SK-N-SH (cell line): ENCODE data around the gene BCL7B. TPM values are rescaled to one million over a fixed set of nuclear protein-coding genes. Genes with fewer than 3 reads are reported as not detected.

ENCODE experiments used
- CTCF ChIA-PET: fragments of 300-600, 350-600 bp; formaldehyde crosslinking; extraction: SDS; loops from one replicate; lab custom pipeline; 2021; lab: Yijun Ruan, JAX
- POLR2A ChIA-PET: fragments of 350-600 bp; sonication (Branson Sonifier 250); formaldehyde crosslinking; extraction: SDS; loops from one replicate; lab custom pipeline; 2020; ENCODE audit warnings: antibody characterized with exemption, inconsistent platforms; lab: Yijun Ruan, JAX
- DNase-seq: peaks from one replicate; pipeline ENCODE4 v3.0.0; 2012
- H2AFZ ChIP-seq: fragments of 200-600 bp; sonication (generic); 2 replicates; pipeline ENCODE4 v1.8.1; 2016; ENCODE audit warnings: antibody characterized with exemption, mild to moderate bottlenecking, low read depth
- H3F3A ChIP-seq: fragments of 200-600 bp; sonication (generic); replicated peaks from 2 replicates; pipeline ENCODE3; 2016; ENCODE audit warnings: antibody characterized with exemption, mild to moderate bottlenecking; ENCODE audit not compliant: insufficient read depth
- H3K27ac ChIP-seq, 2 experiments: fragments of 200-500 bp in 1 of 2; fragments of 200-600 bp in 1 of 2; sonication (Bioruptor generic) in 1 of 2; sonication (generic), shearing (Covaris generic) in 1 of 2; 2 replicates each; pipeline versions ENCODE4 v1.5.1 to v1.6.1; 2014 to 2016; ENCODE audit warnings: low read depth in 2 of 2, inconsistent platforms in 1 of 2, low read length in 1 of 2, mild to moderate bottlenecking in 1 of 2, mixed read lengths in 1 of 2
- H3K27me3 ChIP-seq: fragments of 200-600 bp; sonication (generic), shearing (Covaris generic); 2 replicates; pipeline ENCODE4 v1.6.1; 2016; ENCODE audit warnings: mixed run types; ENCODE audit not compliant: insufficient read depth
- H3K36me3 ChIP-seq, 2 experiments: fragments of 200-500 bp in 1 of 2; fragments of 200-600 bp in 1 of 2; sonication (Bioruptor generic) in 1 of 2; sonication (generic) in 1 of 2; replicated peaks in 1 of 2; 2 replicates each; pipeline versions ENCODE3 to v1.5.1; 2014 to 2016; ENCODE audit warnings: low read length in 1 of 2, mild to moderate bottlenecking in 1 of 2; ENCODE audit not compliant: insufficient read depth in 2 of 2, control insufficient read depth in 1 of 2
- H3K4me1 ChIP-seq, 2 experiments: fragments of 200-500 bp in 1 of 2; fragments of 200-600 bp in 1 of 2; sonication (Bioruptor generic) in 1 of 2; sonication (generic), shearing (Covaris generic) in 1 of 2; 2 replicates each; pipeline versions ENCODE4 v1.5.1 to v1.6.1; 2014 to 2016; ENCODE audit warnings: low read depth in 1 of 2, low read length in 1 of 2, mixed run types in 1 of 2; ENCODE audit not compliant: insufficient read depth in 2 of 2, control insufficient read depth in 1 of 2
- H3K4me2 ChIP-seq: fragments of 200-600 bp; sonication (generic), shearing (Covaris generic); 2 replicates; pipeline ENCODE4 v1.6.1; 2017; ENCODE audit warnings: mixed run types
- H3K4me3 ChIP-seq, 2 experiments: fragments of 200-500 bp in 1 of 2; fragments of 200-600 bp in 1 of 2; sonication (Bioruptor generic) in 1 of 2; sonication (generic), shearing (Covaris generic) in 1 of 2; 2 replicates each; pipeline versions ENCODE4 v1.5.1 to v1.8.1; 2014 to 2016; ENCODE audit warnings: low read depth in 2 of 2, inconsistent platforms in 1 of 2, low read length in 1 of 2, mild to moderate bottlenecking in 1 of 2, mixed read lengths in 1 of 2, moderate library complexity in 1 of 2
- H3K79me2 ChIP-seq: fragments of 200-600 bp; sonication (generic); 2 replicates; pipeline ENCODE4 v1.8.1; 2017; ENCODE audit warnings: mild to moderate bottlenecking; ENCODE audit not compliant: insufficient read depth
- H3K9ac ChIP-seq: fragments of 200-600 bp; sonication (generic); 2 replicates; pipeline ENCODE4 v1.6.1; 2017; ENCODE audit warnings: mixed run types
- H3K9me2 ChIP-seq: fragments of 200-600 bp; sonication (generic); 2 replicates; pipeline ENCODE4 v1.6.1; 2017; ENCODE audit warnings: mixed run types
- H3K9me3 ChIP-seq: fragments of 200-600 bp; sonication (generic); 2 replicates; pipeline ENCODE4 v1.6.1; 2017; ENCODE audit warnings: mixed run types, mild to moderate bottlenecking, moderate library complexity
- H4K20me1 ChIP-seq: fragments of 200-600 bp; sonication (generic); 2 replicates; pipeline ENCODE4 v1.6.1; 2017; ENCODE audit warnings: mild to moderate bottlenecking, mixed run types; ENCODE audit not compliant: insufficient read depth
- CHD2 ChIP-seq: fragments of 150-350 bp; IDR thresholded peaks from 2 replicates; pipeline ENCODE4 v1.6.1; 2018; ENCODE audit warnings: low read length; ENCODE audit not compliant: partially characterized antibody
- EP300 ChIP-seq, 2 experiments: IDR thresholded peaks; 2 replicates each; pipeline versions ENCODE4 v1.4.0 to v1.6.1; 2012; ENCODE audit warnings: borderline replicate concordance in 1 of 2, low read depth in 1 of 2, low read length in 1 of 2
- EZH2phosphoT487 ChIP-seq: fragments of 200-600 bp; sonication (generic); IDR thresholded peaks from 2 replicates; pipeline ENCODE4 v1.6.1; 2017; ENCODE audit warnings: low read depth, mixed run types, mild to moderate bottlenecking, antibody characterized with exemption, moderate library complexity, borderline replicate concordance
- FOXJ3 ChIP-seq: sonication (generic); formaldehyde crosslinking; IDR thresholded peaks from 2 replicates; pipeline ENCODE4 v1.5.1; 2020; ENCODE audit warnings: mild to moderate bottlenecking, missing genetic modification reagents
- GABPA ChIP-seq: IDR thresholded peaks from 2 replicates; pipeline ENCODE4 v1.4.0; 2012; ENCODE audit warnings: low read depth, mild to moderate bottlenecking
- IRF3 ChIP-seq: fragments of 150-350 bp; IDR thresholded peaks from 2 replicates; pipeline ENCODE4 v1.6.1; 2016; ENCODE audit warnings: mild to moderate bottlenecking, low read depth, low read length
- JUND ChIP-seq: IDR thresholded peaks from 2 replicates; pipeline ENCODE4 v1.4.0; 2012
- PBX3 ChIP-seq: IDR thresholded peaks from 2 replicates; pipeline ENCODE4; 2012
- POLR2AphosphoS5 ChIP-seq: IDR thresholded peaks from 2 replicates; pipeline ENCODE4 v1.6.1; 2012; ENCODE audit warnings: low read depth, low read length
- RAD21 ChIP-seq: IDR thresholded peaks from 2 replicates; pipeline ENCODE4 v1.6.1; 2012; ENCODE audit warnings: mild to moderate bottlenecking, low read length
- RCOR1 ChIP-seq: fragments of 150-350 bp; IDR thresholded peaks from 2 replicates; pipeline ENCODE4 v1.6.1; 2017; ENCODE audit warnings: antibody characterized with exemption, low read length
- REST ChIP-seq: IDR thresholded peaks from 2 replicates; pipeline ENCODE4 v1.6.1; 2012; ENCODE audit warnings: mild to moderate bottlenecking, low read depth, low read length, moderate library complexity
- RFX5 ChIP-seq: IDR thresholded peaks from 2 replicates; pipeline ENCODE4 v1.6.1; 2012; ENCODE audit warnings: mild to moderate bottlenecking, improper control_type of control experiment, low read length
- RXRA ChIP-seq: IDR thresholded peaks from 2 replicates; pipeline ENCODE4 v1.4.0; 2012; ENCODE audit warnings: low read depth, mild to moderate bottlenecking, borderline replicate concordance
- SIN3A ChIP-seq: IDR thresholded peaks from 2 replicates; pipeline ENCODE4 v1.6.1; 2012; ENCODE audit warnings: low read depth, mild to moderate bottlenecking, low read length, moderate library complexity, borderline replicate concordance
- TCF12 ChIP-seq: IDR thresholded peaks from 2 replicates; pipeline ENCODE4 v1.4.0; 2012
- TEAD4 ChIP-seq: IDR thresholded peaks from 2 replicates; pipeline ENCODE4 v1.4.0; 2012; ENCODE audit warnings: mild to moderate bottlenecking, borderline replicate concordance; ENCODE audit not compliant: insufficient read depth
- USF1 ChIP-seq: IDR thresholded peaks from 2 replicates; pipeline ENCODE4 v1.4.0; 2012; ENCODE audit warnings: low read depth, borderline replicate concordance
- ZBTB33 ChIP-seq: IDR thresholded peaks from 2 replicates; pipeline ENCODE4 v1.4.0; 2012; ENCODE audit warnings: low read depth, borderline replicate concordance
- WGBS: methylation state at CpG from one replicate; pipeline ENCODE4 v1.1.6; 2017; ENCODE audit warnings: low lambda C conversion rate; 5-methylcytosine and 5-hydroxymethylcytosine counted together
- polyA plus RNA-seq, 3 experiments: library from polyadenylated mRNA; depleted of rRNA; stranded (reverse); fragments of >200 nt; gene quantifications; 2 replicates each; pipeline ENCODE4 v1.2.3, GENCODE V29; 2012

BCL7B gene
- polyA plus RNA-seq, 1 of the 3 experiments (the other 2 are of a cell fraction) = 114 TPM

GRCh38 chr7:73565675-73566340, 8.3 kb upstream of the BCL7B start:
- Histone ChIP-seq H3K27me3 (no peaks in the 10 kb centered on the region), H3K4me1 (no peaks in the 10 kb centered on the region), H3K27ac (no peak overlapping the region), H3K4me3 (peak overlapping the region; percentile 5 to 21; a peak in 3 of 4 replicates), H3K9me3 (no peaks in the 10 kb centered on the region), H2AFZ (peak overlapping the region; percentile 21), H3K9ac (no peak overlapping the region), H3F3A (peaks cover 24% of the 10 kb centered on the region), H4K20me1 (no peaks in the 10 kb centered on the region), H3K36me3 (peaks cover 19 to 21% of the 10 kb centered on the region in 2 experiments), H3K79me2 (no peaks in the 10 kb centered on the region), H3K9me2 (no peaks in the 10 kb centered on the region), H3K4me2 (peak overlapping the region; percentile 46)
- TF ChIP-seq FOXJ3 (CRISPR knock-in tag) = no peak
- TF ChIP-seq SIN3A = no peak
- TF ChIP-seq IRF3 = no peak
- TF ChIP-seq REST = no peak
- no peak for TF ChIP-seq TCF12
- no peak for TF ChIP-seq EZH2phosphoT487
- no peak for TF ChIP-seq RFX5
- TF ChIP-seq POLR2AphosphoS5 = no peak
- no peak for TF ChIP-seq JUND
- TF ChIP-seq USF1 = no peak
- no peak for TF ChIP-seq PBX3
- TF ChIP-seq TEAD4 = no peak
- TF ChIP-seq RAD21 = no peak
- no peak for TF ChIP-seq RXRA
- TF ChIP-seq CHD2 = no peak
- TF ChIP-seq EP300 (IDR thresholded peaks at IDR 0.05; ENCODE audit: borderline replicate concordance in 1 of 2, low read depth in 1 of 2, low read length in 1 of 2) = no peak
- no peak for TF ChIP-seq GABPA
- no peak for TF ChIP-seq ZBTB33
- TF ChIP-seq RCOR1 = no peak
- ChIA-PET POLR2A (interaction anchor here (0.5 to 1.1 kb wide), 4 partner anchors 9 to 43 kb away, joined by 3 to 6 read pairs (median 4); partner anchors contain the start of genes BAZ1B and TBL2), CTCF (interaction anchor here (1.0 to 3.2 kb wide), 6 partner anchors 9 to 290 kb away, joined by 3 to 12 read pairs (median 4); partner anchors contain the start of genes BAZ1B, BCL7B and VPS37D)
- 32% methylated on average over 7 of the region's 7 CpGs for WGBS
- no peak for DNase-seq
